ENCODE data around the gene TATDN2. TPM values are rescaled to one million over a fixed set of nuclear protein-coding genes. Genes with fewer than 3 reads are reported as not detected.

TATDN2 gene, protein sequence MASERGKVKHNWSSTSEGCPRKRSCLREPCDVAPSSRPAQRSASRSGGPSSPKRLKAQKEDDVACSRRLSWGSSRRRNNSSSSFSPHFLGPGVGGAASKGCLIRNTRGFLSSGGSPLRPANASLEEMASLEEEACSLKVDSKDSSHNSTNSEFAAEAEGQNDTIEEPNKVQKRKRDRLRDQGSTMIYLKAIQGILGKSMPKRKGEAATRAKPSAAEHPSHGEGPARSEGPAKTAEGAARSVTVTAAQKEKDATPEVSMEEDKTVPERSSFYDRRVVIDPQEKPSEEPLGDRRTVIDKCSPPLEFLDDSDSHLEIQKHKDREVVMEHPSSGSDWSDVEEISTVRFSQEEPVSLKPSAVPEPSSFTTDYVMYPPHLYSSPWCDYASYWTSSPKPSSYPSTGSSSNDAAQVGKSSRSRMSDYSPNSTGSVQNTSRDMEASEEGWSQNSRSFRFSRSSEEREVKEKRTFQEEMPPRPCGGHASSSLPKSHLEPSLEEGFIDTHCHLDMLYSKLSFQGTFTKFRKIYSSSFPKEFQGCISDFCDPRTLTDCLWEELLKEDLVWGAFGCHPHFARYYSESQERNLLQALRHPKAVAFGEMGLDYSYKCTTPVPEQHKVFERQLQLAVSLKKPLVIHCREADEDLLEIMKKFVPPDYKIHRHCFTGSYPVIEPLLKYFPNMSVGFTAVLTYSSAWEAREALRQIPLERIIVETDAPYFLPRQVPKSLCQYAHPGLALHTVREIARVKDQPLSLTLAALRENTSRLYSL
- total RNA-seq: 10.2 and 12.0 TPM in 2 replicates

DNA sequence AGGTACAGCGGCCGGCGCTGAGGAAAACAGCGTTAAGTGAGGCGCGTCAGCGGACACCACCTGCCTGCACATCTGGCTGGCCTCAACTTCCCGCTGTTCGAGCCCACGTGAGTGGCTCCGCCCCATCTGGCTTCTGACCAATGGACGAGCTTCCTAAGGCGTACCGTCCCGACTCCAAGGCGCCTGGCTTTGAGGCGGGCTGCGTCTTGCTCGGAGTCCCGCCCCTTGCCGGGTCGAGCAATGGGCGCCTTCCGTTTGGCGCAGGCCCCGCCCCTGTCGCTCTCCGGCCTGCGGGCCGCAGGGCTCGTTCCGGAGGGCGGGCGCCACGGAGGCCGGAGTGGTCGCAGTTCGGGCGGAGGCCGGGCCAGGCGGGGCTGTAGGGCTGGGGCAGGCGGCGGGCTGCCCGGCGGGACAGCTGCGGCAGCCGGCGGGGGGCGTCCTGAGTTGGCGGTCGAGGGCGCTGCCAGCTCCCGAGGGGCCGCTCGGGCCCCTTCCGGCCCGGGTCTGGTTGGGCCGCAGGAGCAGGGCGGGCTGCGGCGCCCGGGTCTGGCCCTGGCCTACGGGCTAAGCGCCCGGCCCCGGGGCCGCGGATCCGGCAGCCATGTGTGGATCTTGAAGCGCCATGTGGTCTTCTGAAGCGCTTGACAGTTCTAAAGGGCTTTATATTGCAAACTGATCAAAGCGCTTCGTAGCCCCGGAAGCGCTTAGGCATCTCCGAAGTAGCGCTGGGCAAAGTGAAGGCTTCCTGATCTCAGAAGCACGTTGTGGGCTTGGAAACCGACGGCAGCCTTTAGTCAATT, at the start of gene TATDN2:
Gene TATDN2 (plus strand): TSS at position 276 of the 800 bp plus-strand sequence. CDS start 742 bp downstream, outside the sequence.

GRCh38 chr3:10292505-10293419, 44.5 kb downstream of the TATDN2 start, which contains the start of gene GHRL:
GHRL (minus strand) TSS chr3:10292947; CDS start chr3:10290180, 2,767 bp downstream.

Other genes starting within 250 kb of the TATDN2 start
- gene FANCD2, start 222.0 kb upstream of the TATDN2 start, total RNA-seq: 5.0 and 5.8 TPM in 2 replicates
- not detected in 2 replicates for gene FANCD2OS, start 140.2 kb upstream of the TATDN2 start, total RNA-seq
- gene BRK1, start 132.8 kb upstream of the TATDN2 start, total RNA-seq: 150 and 172 TPM in 2 replicates
- gene VHL, start 106.7 kb upstream of the TATDN2 start, total RNA-seq: 44.2 and 69.1 TPM in 2 replicates
- gene IRAK2, start 83.5 kb upstream of the TATDN2 start, total RNA-seq: 39.2 and 61.1 TPM in 2 replicates
- gene GHRL, start 44.5 kb downstream of the TATDN2 start, total RNA-seq: 0.09 and 0.22 TPM in 2 replicates
- 243 and 262 TPM in 2 replicates for gene SEC13, start 72.7 kb downstream of the TATDN2 start, total RNA-seq